ENCODE results near the gene MATN3.

DNA sequence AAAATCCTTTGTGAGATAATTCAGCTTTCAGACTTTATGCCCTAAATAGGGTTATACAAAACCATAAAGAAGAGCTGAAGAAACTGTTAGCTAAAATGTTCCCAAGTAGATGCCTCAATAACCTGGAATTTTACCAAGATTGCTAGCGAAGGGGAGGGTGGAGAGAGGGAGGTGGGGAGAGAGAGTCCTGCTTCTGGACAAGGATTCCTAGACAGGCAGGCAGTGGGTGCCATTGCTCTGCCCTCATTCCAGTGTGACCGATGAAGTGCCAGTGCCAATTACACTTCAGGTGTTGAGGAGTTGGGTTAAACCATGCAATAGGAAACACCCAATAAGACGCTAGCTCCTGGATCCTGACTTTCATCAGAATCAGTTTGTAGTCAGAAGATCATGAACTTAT lies 20.9 kb upstream of the MATN3 start:
- TF ChIP-seq, protein P1, sequence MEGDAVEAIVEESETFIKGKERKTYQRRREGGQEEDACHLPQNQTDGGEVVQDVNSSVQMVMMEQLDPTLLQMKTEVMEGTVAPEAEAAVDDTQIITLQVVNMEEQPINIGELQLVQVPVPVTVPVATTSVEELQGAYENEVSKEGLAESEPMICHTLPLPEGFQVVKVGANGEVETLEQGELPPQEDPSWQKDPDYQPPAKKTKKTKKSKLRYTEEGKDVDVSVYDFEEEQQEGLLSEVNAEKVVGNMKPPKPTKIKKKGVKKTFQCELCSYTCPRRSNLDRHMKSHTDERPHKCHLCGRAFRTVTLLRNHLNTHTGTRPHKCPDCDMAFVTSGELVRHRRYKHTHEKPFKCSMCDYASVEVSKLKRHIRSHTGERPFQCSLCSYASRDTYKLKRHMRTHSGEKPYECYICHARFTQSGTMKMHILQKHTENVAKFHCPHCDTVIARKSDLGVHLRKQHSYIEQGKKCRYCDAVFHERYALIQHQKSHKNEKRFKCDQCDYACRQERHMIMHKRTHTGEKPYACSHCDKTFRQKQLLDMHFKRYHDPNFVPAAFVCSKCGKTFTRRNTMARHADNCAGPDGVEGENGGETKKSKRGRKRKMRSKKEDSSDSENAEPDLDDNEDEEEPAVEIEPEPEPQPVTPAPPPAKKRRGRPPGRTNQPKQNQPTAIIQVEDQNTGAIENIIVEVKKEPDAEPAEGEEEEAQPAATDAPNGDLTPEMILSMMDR (IDR thresholded peaks at IDR 0.05): no peak
- no peak for TF ChIP-seq POLR2A (IDR thresholded peaks at IDR 0.05)
